WI38 (cell line): ENCODE results near the gene RIT1.

Experiments
- H3K4me3 ChIP-seq: 2 replicates; pipeline ENCODE4 v1.5.1; 2011; ENCODE audit warnings: low read depth, mild to moderate bottlenecking, control low read depth, low read length
- TF ChIP-seq, protein P1 (sequence below): IDR thresholded peaks from 2 replicates; pipeline ENCODE4 v1.5.1; 2012; ENCODE audit warnings: low read depth, mild to moderate bottlenecking, control low read depth, low read length

Gene RIT1

DNA sequence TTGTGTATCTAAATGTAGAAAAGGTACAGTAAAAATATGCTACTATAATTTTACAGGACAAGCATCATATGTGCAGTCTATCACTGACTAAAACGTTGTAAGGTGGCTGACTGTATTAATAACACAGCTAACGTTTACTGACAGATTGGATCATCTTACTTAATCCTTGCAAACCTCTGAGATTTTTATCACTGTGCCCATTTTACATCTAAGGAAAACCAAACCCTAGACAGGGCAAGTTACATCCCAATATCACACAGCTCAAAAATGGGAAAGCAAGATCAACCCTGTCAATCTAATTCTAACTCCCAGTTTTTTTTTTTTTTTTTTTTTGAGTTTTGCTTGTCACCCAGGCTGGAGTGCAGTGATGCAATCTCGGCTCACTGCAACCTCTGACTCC is 7.5 kb upstream of the RIT1 start:
- TF ChIP-seq, protein P1, sequence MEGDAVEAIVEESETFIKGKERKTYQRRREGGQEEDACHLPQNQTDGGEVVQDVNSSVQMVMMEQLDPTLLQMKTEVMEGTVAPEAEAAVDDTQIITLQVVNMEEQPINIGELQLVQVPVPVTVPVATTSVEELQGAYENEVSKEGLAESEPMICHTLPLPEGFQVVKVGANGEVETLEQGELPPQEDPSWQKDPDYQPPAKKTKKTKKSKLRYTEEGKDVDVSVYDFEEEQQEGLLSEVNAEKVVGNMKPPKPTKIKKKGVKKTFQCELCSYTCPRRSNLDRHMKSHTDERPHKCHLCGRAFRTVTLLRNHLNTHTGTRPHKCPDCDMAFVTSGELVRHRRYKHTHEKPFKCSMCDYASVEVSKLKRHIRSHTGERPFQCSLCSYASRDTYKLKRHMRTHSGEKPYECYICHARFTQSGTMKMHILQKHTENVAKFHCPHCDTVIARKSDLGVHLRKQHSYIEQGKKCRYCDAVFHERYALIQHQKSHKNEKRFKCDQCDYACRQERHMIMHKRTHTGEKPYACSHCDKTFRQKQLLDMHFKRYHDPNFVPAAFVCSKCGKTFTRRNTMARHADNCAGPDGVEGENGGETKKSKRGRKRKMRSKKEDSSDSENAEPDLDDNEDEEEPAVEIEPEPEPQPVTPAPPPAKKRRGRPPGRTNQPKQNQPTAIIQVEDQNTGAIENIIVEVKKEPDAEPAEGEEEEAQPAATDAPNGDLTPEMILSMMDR, result no peak
- no peak overlapping the region for H3K4me3 ChIP-seq

- H3K4me3 ChIP-seq, result no peak overlapping the region
- TF ChIP-seq, protein P1, result no peak
Measured at GRCh38 chr1:155913969-155914757, 3.0 kb upstream of the RIT1 start.

DNA sequence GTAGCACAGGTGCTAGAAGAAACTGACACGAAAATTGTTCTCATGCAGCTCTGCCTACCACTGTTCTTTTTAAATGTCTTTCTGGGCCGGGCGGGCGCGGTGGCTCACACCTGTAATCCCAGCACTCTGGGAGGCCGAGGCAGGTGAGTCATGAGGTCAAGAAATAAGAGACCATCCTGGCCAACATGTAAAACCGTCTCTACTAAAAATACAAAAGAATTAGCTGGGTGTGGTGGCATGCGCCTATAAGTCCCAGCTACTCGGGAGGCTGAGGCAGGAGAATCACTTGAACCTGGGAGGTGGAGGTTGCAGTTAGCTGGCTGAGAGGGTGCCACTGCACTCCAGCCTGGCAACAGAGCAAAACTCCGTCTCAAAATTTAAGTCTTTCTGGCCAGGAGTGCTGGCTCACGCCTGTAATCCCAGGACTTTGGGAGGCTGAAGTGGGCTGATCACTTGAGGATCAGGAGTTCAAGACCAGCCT is 947 bp upstream of the RIT1 start:
- H3K4me3 ChIP-seq, result no peak overlapping the region
- TF ChIP-seq, protein P1, result no peak

DNA sequence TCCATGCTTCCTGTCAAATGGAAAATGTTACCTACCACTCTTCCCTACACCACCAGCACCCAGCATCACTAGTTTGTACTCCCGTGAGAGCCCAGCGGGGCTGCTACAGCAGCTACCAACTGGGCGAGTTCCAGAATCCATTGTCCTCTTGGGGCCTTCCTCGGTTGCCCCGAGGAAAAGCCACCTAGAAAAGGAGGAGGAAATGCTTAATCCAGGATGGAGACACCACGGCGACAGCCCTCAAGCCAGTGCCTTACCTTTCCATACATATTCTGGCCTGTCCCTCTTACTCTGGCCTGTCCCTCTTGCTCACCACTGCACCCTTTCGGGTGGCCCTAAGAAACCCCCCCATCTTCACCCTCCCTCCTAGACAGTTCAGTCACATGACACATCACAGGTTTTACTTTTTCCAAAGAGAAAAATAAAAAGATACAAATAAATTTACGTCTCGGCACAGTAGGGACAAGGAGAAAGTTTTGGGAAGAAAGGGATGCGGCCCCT is 478 bp downstream of the RIT1 start:
- H3K4me3 ChIP-seq, result peak overlapping the region; percentile 85
- TF ChIP-seq, protein P1, result no peak

DNA sequence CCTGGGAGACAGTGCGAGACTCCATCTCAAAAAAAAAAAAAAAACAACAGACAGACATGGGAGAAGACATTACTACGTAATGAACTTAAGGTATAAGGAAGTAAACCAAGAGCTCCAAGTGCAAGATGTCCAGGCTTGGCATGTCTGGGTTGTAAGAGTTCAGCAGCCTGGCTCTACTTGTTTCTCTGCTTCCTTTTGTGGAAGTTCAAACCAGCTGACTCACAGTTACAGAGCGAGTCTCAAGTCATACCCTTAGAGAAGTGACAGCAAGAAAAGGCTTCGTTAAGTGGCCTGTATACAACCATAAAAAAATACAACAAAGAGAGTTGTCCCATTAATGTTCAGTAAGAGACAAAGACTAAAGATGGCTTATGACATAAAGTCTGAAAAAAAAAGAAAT is 1.3 kb downstream of the RIT1 start:
- peak overlapping the region; percentile 85 for H3K4me3 ChIP-seq
- TF ChIP-seq, protein P1, result no peak

GRCh38 chr1:155904261-155904660 is 6.9 kb downstream of the RIT1 start:
- TF ChIP-seq, protein P1, result no peak
- H3K4me3 ChIP-seq, result no peak overlapping the region

DNA sequence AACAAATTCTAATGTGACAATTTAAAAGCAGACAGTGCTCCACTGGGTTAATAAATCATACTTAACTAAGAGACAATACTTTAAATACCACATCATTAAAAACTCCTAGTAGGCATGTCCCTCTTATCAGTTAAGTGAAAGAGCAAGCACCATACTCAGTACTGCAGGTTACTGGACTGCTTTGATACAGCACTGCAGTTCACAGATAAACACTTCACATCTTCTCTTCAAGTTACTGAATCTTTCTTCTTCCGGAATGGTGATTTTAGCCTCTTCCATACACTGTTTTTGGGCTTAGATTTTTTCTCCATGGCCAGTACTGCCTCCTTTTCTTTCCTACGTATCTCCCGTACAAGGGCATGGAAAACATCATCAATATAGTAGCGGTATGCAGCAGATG is 11.0 kb downstream of the RIT1 start:
- TF ChIP-seq, protein P1, result no peak
- no peak overlapping the region for H3K4me3 ChIP-seq
